Measurements from ENCODE around the gene ZNF445. TPM values are rescaled to one million over a fixed set of nuclear protein-coding genes. Genes with fewer than 3 reads are reported as not detected.

ZNF445 gene
- total RNA-seq, 1 donor from 2014 or later = 20.9 TPM

DNA sequence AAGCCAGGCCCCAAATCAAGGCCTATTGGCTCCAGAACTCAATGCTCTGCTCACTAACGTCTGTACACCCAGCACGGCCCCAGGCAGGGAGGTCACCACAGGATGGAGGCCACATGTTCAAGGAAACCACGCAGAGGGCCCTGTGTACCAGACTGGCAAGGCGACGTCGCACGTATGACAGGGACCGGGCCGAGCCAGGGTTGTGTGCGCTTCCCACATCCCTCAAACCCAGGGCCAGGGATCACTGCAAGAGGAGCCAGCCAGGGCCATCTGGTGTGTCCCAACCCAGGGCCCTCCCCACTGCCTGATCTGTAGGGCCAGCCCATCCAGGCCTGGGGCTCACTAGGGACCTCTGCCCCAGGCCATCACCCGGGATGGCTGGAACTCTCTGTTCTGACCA, 62.0 kb downstream of the ZNF445 start:
- Mint-ChIP-seq H3K27ac (ENCODE audit: unreplicated experiment) (no peak overlapping the region), H3K4me3 (ENCODE audit: unreplicated experiment) (no peak overlapping the region), H3K27me3 (ENCODE audit: low read depth, unreplicated experiment) (peaks cover 11% of the 10 kb centered on the region), H3K9me3 (ENCODE audit: unreplicated experiment) (peaks cover 5% of the 10 kb centered on the region), H3K36me3 (ENCODE audit: low read depth, unreplicated experiment) (peaks cover 6% of the 10 kb centered on the region), H3K4me1 (ENCODE audit: low read depth, unreplicated experiment) (no peaks in the 10 kb centered on the region)
- H2AFZ ChIP-seq (ENCODE audit: low read depth, low read length) = no peak overlapping the region
- FAIRE-seq (no peak), DNase-seq (ENCODE audit: low read depth) (no peak)
- no peaks in the 10 kb centered on the region for H4K20me1 ChIP-seq (ENCODE audit: insufficient read depth, low read length)
- no peaks in the 10 kb centered on the region for H3K9me3 ChIP-seq (ENCODE audit: insufficient read depth, low read depth, low read length)
- no peaks in the 10 kb centered on the region for H3K4me1 ChIP-seq (ENCODE audit: insufficient read depth, low read length)
- H3K4me3 ChIP-seq (ENCODE audit: insufficient read depth, low read depth, low read length) = no peak overlapping the region
- no peak for TF ChIP-seq EZH2 (IDR thresholded peaks at IDR 0.05; ENCODE audit: insufficient read depth, low read length)
- TF ChIP-seq, protein P1, sequence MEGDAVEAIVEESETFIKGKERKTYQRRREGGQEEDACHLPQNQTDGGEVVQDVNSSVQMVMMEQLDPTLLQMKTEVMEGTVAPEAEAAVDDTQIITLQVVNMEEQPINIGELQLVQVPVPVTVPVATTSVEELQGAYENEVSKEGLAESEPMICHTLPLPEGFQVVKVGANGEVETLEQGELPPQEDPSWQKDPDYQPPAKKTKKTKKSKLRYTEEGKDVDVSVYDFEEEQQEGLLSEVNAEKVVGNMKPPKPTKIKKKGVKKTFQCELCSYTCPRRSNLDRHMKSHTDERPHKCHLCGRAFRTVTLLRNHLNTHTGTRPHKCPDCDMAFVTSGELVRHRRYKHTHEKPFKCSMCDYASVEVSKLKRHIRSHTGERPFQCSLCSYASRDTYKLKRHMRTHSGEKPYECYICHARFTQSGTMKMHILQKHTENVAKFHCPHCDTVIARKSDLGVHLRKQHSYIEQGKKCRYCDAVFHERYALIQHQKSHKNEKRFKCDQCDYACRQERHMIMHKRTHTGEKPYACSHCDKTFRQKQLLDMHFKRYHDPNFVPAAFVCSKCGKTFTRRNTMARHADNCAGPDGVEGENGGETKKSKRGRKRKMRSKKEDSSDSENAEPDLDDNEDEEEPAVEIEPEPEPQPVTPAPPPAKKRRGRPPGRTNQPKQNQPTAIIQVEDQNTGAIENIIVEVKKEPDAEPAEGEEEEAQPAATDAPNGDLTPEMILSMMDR (IDR thresholded peaks at IDR 0.05; ENCODE audit: insufficient read depth, low read depth, low read length) = no peak
- H3K27me3 ChIP-seq (ENCODE audit: insufficient read depth, low read length) = no peaks in the 10 kb centered on the region
- H3K9ac ChIP-seq (ENCODE audit: low read length) = no peak overlapping the region
- H3K27ac ChIP-seq (ENCODE audit: low read depth, low read length) = no peak overlapping the region
- no peaks in the 10 kb centered on the region for H3K79me2 ChIP-seq (ENCODE audit: insufficient read depth, low read length)
- no peaks in the 10 kb centered on the region for H3K36me3 ChIP-seq (ENCODE audit: insufficient read depth, low read length)
- no peak overlapping the region for H3K4me2 ChIP-seq (ENCODE audit: low read length)

DNA sequence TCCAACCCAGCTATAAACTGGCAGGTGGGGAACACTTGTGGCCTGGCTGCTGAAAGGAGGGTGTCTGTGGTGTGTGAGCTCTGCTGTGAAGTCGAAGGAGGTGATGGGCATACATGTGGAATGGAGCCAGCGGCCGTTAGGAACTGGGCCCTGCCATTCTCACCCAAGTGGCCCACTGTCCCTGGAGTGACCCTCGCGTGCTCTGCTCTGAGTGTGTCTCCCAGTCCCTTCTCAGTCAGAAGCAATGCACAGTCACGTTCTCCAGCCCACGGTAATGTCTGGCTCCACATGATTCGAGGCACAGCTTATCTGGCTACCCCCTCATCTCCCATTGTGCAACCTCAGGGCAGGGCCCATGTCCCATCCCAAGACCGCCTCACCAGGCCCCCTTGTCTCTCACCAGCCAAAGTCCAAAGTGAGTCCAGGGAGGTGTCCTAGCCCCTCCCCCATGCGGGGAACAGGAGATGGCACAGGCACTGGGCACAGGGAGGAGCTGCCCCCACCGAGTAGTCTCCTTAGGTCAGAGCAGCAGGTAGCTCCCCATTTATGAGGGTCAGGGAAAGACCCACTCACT, 62.9 kb downstream of the ZNF445 start:
- Mint-ChIP-seq H3K27ac (ENCODE audit: unreplicated experiment) (no peak overlapping the region), H3K27me3 (ENCODE audit: low read depth, unreplicated experiment) (peaks cover 11% of the 10 kb centered on the region), H3K4me1 (ENCODE audit: low read depth, unreplicated experiment) (no peaks in the 10 kb centered on the region), H3K36me3 (ENCODE audit: low read depth, unreplicated experiment) (peaks cover 10% of the 10 kb centered on the region), H3K4me3 (ENCODE audit: unreplicated experiment) (no peak overlapping the region), H3K9me3 (ENCODE audit: unreplicated experiment) (peaks cover 5% of the 10 kb centered on the region)
- DNase-seq (ENCODE audit: low read depth) (no peak), FAIRE-seq (no peak)
- no peaks in the 10 kb centered on the region for H3K27me3 ChIP-seq (ENCODE audit: insufficient read depth, low read length)
- H3K4me1 ChIP-seq (ENCODE audit: insufficient read depth, low read length) = no peaks in the 10 kb centered on the region
- H3K4me3 ChIP-seq (ENCODE audit: insufficient read depth, low read depth, low read length) = no peak overlapping the region
- H4K20me1 ChIP-seq (ENCODE audit: insufficient read depth, low read length) = no peaks in the 10 kb centered on the region
- H2AFZ ChIP-seq (ENCODE audit: low read depth, low read length) = no peak overlapping the region
- no peak overlapping the region for H3K27ac ChIP-seq (ENCODE audit: low read depth, low read length)
- no peak overlapping the region for H3K9ac ChIP-seq (ENCODE audit: low read length)
- TF ChIP-seq EZH2 (IDR thresholded peaks at IDR 0.05; ENCODE audit: insufficient read depth, low read length) = no peak
- TF ChIP-seq, protein P1 (IDR thresholded peaks at IDR 0.05; ENCODE audit: insufficient read depth, low read depth, low read length) = no peak
- H3K9me3 ChIP-seq (ENCODE audit: insufficient read depth, low read depth, low read length) = no peaks in the 10 kb centered on the region
- no peaks in the 10 kb centered on the region for H3K36me3 ChIP-seq (ENCODE audit: insufficient read depth, low read length)
- no peaks in the 10 kb centered on the region for H3K79me2 ChIP-seq (ENCODE audit: insufficient read depth, low read length)
- no peak overlapping the region for H3K4me2 ChIP-seq (ENCODE audit: low read length)

DNA sequence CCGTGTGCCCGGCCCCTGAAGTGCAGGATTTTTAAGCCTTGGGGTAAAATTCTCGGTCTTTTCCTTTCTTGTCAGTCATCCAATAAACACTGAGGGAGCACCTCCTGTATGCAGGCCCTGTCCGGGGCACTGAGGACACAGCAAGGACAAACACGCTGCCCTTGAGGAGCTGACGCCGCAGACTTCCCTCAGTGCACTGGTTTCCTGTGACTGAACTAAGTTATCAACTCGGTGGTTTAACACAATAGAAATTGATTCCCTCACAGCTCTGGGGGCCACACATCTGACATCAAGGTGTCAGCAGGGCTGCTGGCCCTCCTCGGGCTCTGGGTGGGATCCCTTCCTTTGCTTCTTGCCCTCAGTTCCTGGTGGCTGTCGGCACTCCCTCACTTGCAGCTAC, 65.1 kb downstream of the ZNF445 start:
- Mint-ChIP-seq H3K4me1 (ENCODE audit: low read depth, unreplicated experiment) (no peaks in the 10 kb centered on the region), H3K36me3 (ENCODE audit: low read depth, unreplicated experiment) (peaks cover 9% of the 10 kb centered on the region), H3K9me3 (ENCODE audit: unreplicated experiment) (no peaks in the 10 kb centered on the region), H3K27me3 (ENCODE audit: low read depth, unreplicated experiment) (no peaks in the 10 kb centered on the region), H3K27ac (ENCODE audit: unreplicated experiment) (no peak overlapping the region), H3K4me3 (ENCODE audit: unreplicated experiment) (no peak overlapping the region)
- DNase-seq (ENCODE audit: low read depth) (no peak), FAIRE-seq (no peak)
- Histone ChIP-seq H3K9ac (ENCODE audit: low read length) (no peak overlapping the region), H3K79me2 (ENCODE audit: insufficient read depth, low read length) (no peaks in the 10 kb centered on the region), H3K4me3 (ENCODE audit: insufficient read depth, low read depth, low read length) (no peak overlapping the region), H3K9me3 (ENCODE audit: insufficient read depth, low read depth, low read length) (no peaks in the 10 kb centered on the region), H4K20me1 (ENCODE audit: insufficient read depth, low read length) (no peaks in the 10 kb centered on the region), H3K4me2 (ENCODE audit: low read length) (no peak overlapping the region), H3K27ac (ENCODE audit: low read depth, low read length) (no peak overlapping the region), H3K27me3 (ENCODE audit: insufficient read depth, low read length) (no peaks in the 10 kb centered on the region), H2AFZ (ENCODE audit: low read depth, low read length) (no peak overlapping the region), H3K36me3 (ENCODE audit: insufficient read depth, low read length) (no peaks in the 10 kb centered on the region), H3K4me1 (ENCODE audit: insufficient read depth, low read length) (no peaks in the 10 kb centered on the region)
- TF ChIP-seq EZH2 (IDR thresholded peaks at IDR 0.05; ENCODE audit: insufficient read depth, low read length) = no peak
- TF ChIP-seq, protein P1 (IDR thresholded peaks at IDR 0.05; ENCODE audit: insufficient read depth, low read depth, low read length) = no peak
